HepG2 (cell line): ENCODE data around the gene MOK. TPM values are rescaled to one million over a fixed set of nuclear protein-coding genes. Genes with fewer than 3 reads are reported as not detected.

Experiments
- ATF7 ChIP-seq, 2 experiments: fragments of 450-650 bp in 1 of 2; sonication (generic) in 1 of 2; formaldehyde crosslinking in 1 of 2; IDR thresholded peaks; 2 replicates each; pipeline versions ENCODE4 v1.4.0 to v1.6.1; 2016 to 2020; ENCODE audit warnings: antibody characterized with exemption in 1 of 2, mild to moderate bottlenecking in 1 of 2, missing genetic modification reagents in 1 of 2
- CEBPG ChIP-seq: IDR thresholded peaks from 2 replicates; pipeline ENCODE4 v1.6.1; 2016
- CHD4 ChIP-seq: fragments of 200-600 bp; sonication (generic); IDR thresholded peaks from 2 replicates; pipeline ENCODE4 v1.7.0; 2017; ENCODE audit warnings: mild to moderate bottlenecking, low read length, borderline replicate concordance
- DPF2 ChIP-seq: sonication (generic); formaldehyde crosslinking; IDR thresholded peaks from 2 replicates; pipeline ENCODE4 v1.4.0; 2020; ENCODE audit warnings: mild to moderate bottlenecking, low read depth, missing genetic modification reagents, borderline replicate concordance
- ESRRA ChIP-seq: sonication (generic); formaldehyde crosslinking; IDR thresholded peaks from 2 replicates; pipeline ENCODE4 v1.5.1; 2020; ENCODE audit warnings: mild to moderate bottlenecking, low read depth, missing genetic modification reagents
- HMGXB4 ChIP-seq, 2 experiments: sonication (generic) in 1 of 2; formaldehyde crosslinking in 1 of 2; IDR thresholded peaks; 2 replicates each; pipeline versions ENCODE4 v1.4.0 to v1.6.1; 2018 to 2020; ENCODE audit warnings: missing genetic modification reagents in 2 of 2, borderline replicate concordance in 1 of 2, low read depth in 1 of 2, mild to moderate bottlenecking in 1 of 2, missing biosample characterization in 1 of 2
- HOXA5 ChIP-seq: sonication (generic); formaldehyde crosslinking; IDR thresholded peaks from 2 replicates; pipeline ENCODE4 v1.4.0; 2020; ENCODE audit warnings: missing genetic modification reagents
- IKZF1 ChIP-seq: fragments of 450-650 bp; IDR thresholded peaks from 2 replicates; pipeline ENCODE4 v1.7.1; 2016
- MBNL3 ChIP-seq: fragments of 250-450 bp; sonication (Bioruptor Pico); conservative IDR thresholded peaks from 2 replicates; pipeline ENCODE4 v1.8.0; 2022; ENCODE audit warnings: mild to moderate bottlenecking, inconsistent platforms
- MEIS1 ChIP-seq: sonication (generic); formaldehyde crosslinking; IDR thresholded peaks from 2 replicates; pipeline ENCODE4 v1.9.0; 2021; ENCODE audit warnings: mild to moderate bottlenecking, missing genetic modification reagents, moderate library complexity, borderline replicate concordance
- SMYD3 ChIP-seq: sonication (generic); formaldehyde crosslinking; IDR thresholded peaks from 2 replicates; pipeline ENCODE4 v1.8.1; 2023; ENCODE audit warnings: mild to moderate bottlenecking, missing genetic modification reagents
- TRAFD1 ChIP-seq: sonication (generic); formaldehyde crosslinking; IDR thresholded peaks from 2 replicates; pipeline ENCODE4 v1.5.1; 2020; ENCODE audit warnings: missing genetic modification reagents, mild to moderate bottlenecking, borderline replicate concordance
- ZBTB43 ChIP-seq: sonication (generic); formaldehyde crosslinking; conservative IDR thresholded peaks from 2 replicates; pipeline ENCODE4 v1.4.0; 2020; ENCODE audit warnings: missing genetic modification reagents
- ZMYM4 ChIP-seq: sonication (generic); formaldehyde crosslinking; IDR thresholded peaks from 2 replicates; pipeline ENCODE4 v1.8.1; 2023; ENCODE audit warnings: mild to moderate bottlenecking, missing genetic modification reagents
- ZNF251 ChIP-seq: sonication (generic); formaldehyde crosslinking; IDR thresholded peaks from 2 replicates; pipeline ENCODE4 v1.9.0; 2021; ENCODE audit warnings: mild to moderate bottlenecking, missing genetic modification reagents
- ZNF382 ChIP-seq: sonication (generic); formaldehyde crosslinking; IDR thresholded peaks from 2 replicates; pipeline ENCODE4 v1.5.0; 2020; ENCODE audit warnings: missing genetic modification reagents, mild to moderate bottlenecking, borderline replicate concordance
- ZNF503 ChIP-seq: sonication (generic); formaldehyde crosslinking; IDR thresholded peaks from 2 replicates; pipeline ENCODE4 v1.4.0; 2020; ENCODE audit warnings: missing genetic modification reagents
- ZNF670 ChIP-seq: sonication (generic); formaldehyde crosslinking; IDR thresholded peaks from 2 replicates; pipeline ENCODE4 v1.8.0; 2022; ENCODE audit warnings: mild to moderate bottlenecking, missing genetic modification reagents, borderline replicate concordance
- ZNF704 ChIP-seq: sonication (generic); formaldehyde crosslinking; IDR thresholded peaks from 2 replicates; pipeline ENCODE4 v1.8.1; 2023; ENCODE audit warnings: mild to moderate bottlenecking, inconsistent platforms, moderate library complexity, missing genetic modification reagents, borderline replicate concordance
- ZNF75D ChIP-seq: sonication (generic); formaldehyde crosslinking; IDR thresholded peaks from 2 replicates; pipeline ENCODE4 v1.8.1; 2023; ENCODE audit warnings: missing genetic modification reagents, mild to moderate bottlenecking, borderline replicate concordance
- ZSCAN12 ChIP-seq: sonication (generic); formaldehyde crosslinking; IDR thresholded peaks from 2 replicates; pipeline ENCODE4 v1.9.0; 2021; ENCODE audit warnings: mild to moderate bottlenecking, missing genetic modification reagents
- polyA plus RNA-seq, 8 experiments: library from polyadenylated mRNA; depleted of rRNA in 3 of 8; stranded (reverse) in 7 of 8; unstranded in 1 of 8; fragments of >200 nt; fragmentation: Illumina TruSeq in 4 of 8; extraction: Trizol in 4 of 8; gene quantifications; 2 replicates each; pipeline versions ENCODE4 v1.2.1 to v1.2.3, GENCODE V29; 2011 to 2016; ENCODE audit warnings: low read depth in 4 of 8, missing spikeins in 1 of 8, mixed read lengths in 1 of 8; ENCODE audit not compliant: insufficient read depth in 1 of 8
- total RNA-seq, 5 experiments: library from RNA; depleted of rRNA; stranded (reverse); fragments of >200 nt; fragmentation: Illumina TruSeq; extraction: Trizol; gene quantifications; 2 replicates each; pipeline ENCODE4 v1.2.3, GENCODE V29; 2016; ENCODE audit warnings: low read depth in 1 of 5

MOK gene
- total and polyA plus RNA-seq, 2 of the 13 experiments (the other 11 are each of a cell fraction or from before 2014, with no cell fraction given): 15.3 to 16.9 TPM

GRCh38 chr14:102319351-102320032 lies 14.5 kb upstream of the MOK start, which contains the start of gene ZNF839 (continued):
- no peak for TF ChIP-seq CEBPG (CRISPR knock-in tag)
- TF ChIP-seq ZNF704 (CRISPR knock-in tag): no peak
- TF ChIP-seq ESRRA (CRISPR knock-in tag): peak; percentile 71; the same call in 1 of the 2 replicates
- no peak for TF ChIP-seq ZNF382 (CRISPR knock-in tag)
- no peak for TF ChIP-seq CHD4
- TF ChIP-seq ZNF670 (CRISPR knock-in tag): no peak
- peak; percentile 75 for TF ChIP-seq ZMYM4 (CRISPR knock-in tag)
- no peak for TF ChIP-seq ZNF251 (CRISPR knock-in tag)
- TF ChIP-seq SMYD3 (CRISPR knock-in tag): no peak
- no peak for TF ChIP-seq ZNF503 (CRISPR knock-in tag)
- TF ChIP-seq MBNL3 (CRISPR knock-in tag): no peak
- TF ChIP-seq TRAFD1 (CRISPR knock-in tag): no peak
- no peak for TF ChIP-seq IKZF1
- no peak for TF ChIP-seq ZBTB43 (CRISPR knock-in tag)
- TF ChIP-seq HOXA5 (CRISPR knock-in tag): peak; percentile 28; the same call in 1 of the 2 replicates
- TF ChIP-seq ZNF75D (CRISPR knock-in tag): no peak
- TF ChIP-seq MEIS1 (CRISPR knock-in tag): no peak
- no peak for TF ChIP-seq DPF2 (CRISPR knock-in tag)
- peak; percentile 94 for TF ChIP-seq ATF7 (IDR thresholded peaks at IDR 0.05)
- no peak; the same call in 1 of the 2 replicates for TF ChIP-seq ATF7 (CRISPR knock-in tag; IDR thresholded peaks at IDR 0.05)
- no peak for TF ChIP-seq ZSCAN12 (CRISPR knock-in tag)
- peak; percentile 58 to 60; a peak in 2 of 4 replicates for TF ChIP-seq HMGXB4 (CRISPR knock-in tag; IDR thresholded peaks at IDR 0.05; ENCODE audit: borderline replicate concordance in 1 of 2, low read depth in 1 of 2)
